ENCODE data around the gene ADAM23. TPM values are rescaled to one million over a fixed set of nuclear protein-coding genes. Genes with fewer than 3 reads are reported as not detected.

ADAM23 gene
- total RNA-seq, 1 experiment from 2014 or later = 24.6 TPM

DNA sequence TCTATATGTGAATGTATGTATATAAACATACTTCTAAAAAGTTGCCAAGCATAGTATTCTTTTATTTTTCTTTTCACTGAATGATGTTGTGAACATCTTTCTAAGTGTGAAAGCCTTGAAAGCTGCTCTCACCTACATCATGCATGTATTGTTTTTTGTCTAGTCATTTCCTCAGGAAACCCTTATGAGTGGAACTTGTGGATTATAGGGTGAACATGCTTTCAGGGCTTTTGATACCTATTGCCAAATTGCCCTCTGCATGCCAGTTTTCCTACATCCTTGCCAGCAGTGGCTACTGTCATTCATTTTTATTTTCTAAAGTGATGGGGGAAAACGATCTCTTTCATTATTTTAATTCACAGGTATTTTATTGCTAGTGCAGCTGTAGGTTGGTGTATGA, 78.3 kb downstream of the ADAM23 start:
- ChIA-PET POLR2A (no interaction called here), CTCF (interaction anchor here (1.3 to 1.5 kb wide), 3 partner anchors 10 to 77 kb away, joined by 3 to 5 read pairs (median 4); no protein-coding TSS in a partner anchor)
- no peak overlapping the region for H3K27ac Mint-ChIP-seq
- no peak overlapping the region for H3K4me3 Mint-ChIP-seq
- ATAC-seq (no peak), DNase-seq (ENCODE audit: low spot score) (no peak)
- H3K4me1 Mint-ChIP-seq = peaks cover 14% of the 10 kb centered on the region
- no peaks in the 10 kb centered on the region for H3K36me3 Mint-ChIP-seq
- TF ChIP-seq, protein P1, sequence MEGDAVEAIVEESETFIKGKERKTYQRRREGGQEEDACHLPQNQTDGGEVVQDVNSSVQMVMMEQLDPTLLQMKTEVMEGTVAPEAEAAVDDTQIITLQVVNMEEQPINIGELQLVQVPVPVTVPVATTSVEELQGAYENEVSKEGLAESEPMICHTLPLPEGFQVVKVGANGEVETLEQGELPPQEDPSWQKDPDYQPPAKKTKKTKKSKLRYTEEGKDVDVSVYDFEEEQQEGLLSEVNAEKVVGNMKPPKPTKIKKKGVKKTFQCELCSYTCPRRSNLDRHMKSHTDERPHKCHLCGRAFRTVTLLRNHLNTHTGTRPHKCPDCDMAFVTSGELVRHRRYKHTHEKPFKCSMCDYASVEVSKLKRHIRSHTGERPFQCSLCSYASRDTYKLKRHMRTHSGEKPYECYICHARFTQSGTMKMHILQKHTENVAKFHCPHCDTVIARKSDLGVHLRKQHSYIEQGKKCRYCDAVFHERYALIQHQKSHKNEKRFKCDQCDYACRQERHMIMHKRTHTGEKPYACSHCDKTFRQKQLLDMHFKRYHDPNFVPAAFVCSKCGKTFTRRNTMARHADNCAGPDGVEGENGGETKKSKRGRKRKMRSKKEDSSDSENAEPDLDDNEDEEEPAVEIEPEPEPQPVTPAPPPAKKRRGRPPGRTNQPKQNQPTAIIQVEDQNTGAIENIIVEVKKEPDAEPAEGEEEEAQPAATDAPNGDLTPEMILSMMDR (IDR thresholded peaks at IDR 0.05) = no peak
- TF ChIP-seq, protein P2, sequence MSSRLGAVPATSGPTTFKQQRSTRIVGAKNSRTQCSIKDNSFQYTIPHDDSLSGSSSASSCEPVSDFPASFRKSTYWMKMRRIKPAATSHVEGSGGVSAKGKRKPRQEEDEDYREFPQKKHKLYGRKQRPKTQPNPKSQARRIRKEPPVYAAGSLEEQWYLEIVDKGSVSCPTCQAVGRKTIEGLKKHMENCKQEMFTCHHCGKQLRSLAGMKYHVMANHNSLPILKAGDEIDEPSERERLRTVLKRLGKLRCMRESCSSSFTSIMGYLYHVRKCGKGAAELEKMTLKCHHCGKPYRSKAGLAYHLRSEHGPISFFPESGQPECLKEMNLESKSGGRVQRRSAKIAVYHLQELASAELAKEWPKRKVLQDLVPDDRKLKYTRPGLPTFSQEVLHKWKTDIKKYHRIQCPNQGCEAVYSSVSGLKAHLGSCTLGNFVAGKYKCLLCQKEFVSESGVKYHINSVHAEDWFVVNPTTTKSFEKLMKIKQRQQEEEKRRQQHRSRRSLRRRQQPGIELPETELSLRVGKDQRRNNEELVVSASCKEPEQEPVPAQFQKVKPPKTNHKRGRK (CRISPR knock-in tag; IDR thresholded peaks at IDR 0.05; ENCODE audit: borderline replicate concordance) = no peak
- TF ChIP-seq NFATC4 (CRISPR knock-in tag; IDR thresholded peaks at IDR 0.05) (no peak), NFE2L1 (CRISPR knock-in tag; IDR thresholded peaks at IDR 0.05) (no peak), ZNF121 (CRISPR knock-in tag; IDR thresholded peaks at IDR 0.05) (no peak), GABPB1 (CRISPR knock-in tag; IDR thresholded peaks at IDR 0.05) (no peak), TCF7 (CRISPR knock-in tag; IDR thresholded peaks at IDR 0.05; ENCODE audit: low read depth) (no peak), ATF1 (CRISPR knock-in tag; IDR thresholded peaks at IDR 0.05) (no peak), ZNF138 (CRISPR knock-in tag; conservative IDR thresholded peaks at IDR 0.05) (no peak), MYBL2 (CRISPR knock-in tag; IDR thresholded peaks at IDR 0.05) (no peak), FOXP1 (CRISPR knock-in tag; IDR thresholded peaks at IDR 0.05; ENCODE audit: borderline replicate concordance) (no peak), CREB1 (CRISPR knock-in tag; IDR thresholded peaks at IDR 0.05) (no peak)
- TF ChIP-seq, protein P3, sequence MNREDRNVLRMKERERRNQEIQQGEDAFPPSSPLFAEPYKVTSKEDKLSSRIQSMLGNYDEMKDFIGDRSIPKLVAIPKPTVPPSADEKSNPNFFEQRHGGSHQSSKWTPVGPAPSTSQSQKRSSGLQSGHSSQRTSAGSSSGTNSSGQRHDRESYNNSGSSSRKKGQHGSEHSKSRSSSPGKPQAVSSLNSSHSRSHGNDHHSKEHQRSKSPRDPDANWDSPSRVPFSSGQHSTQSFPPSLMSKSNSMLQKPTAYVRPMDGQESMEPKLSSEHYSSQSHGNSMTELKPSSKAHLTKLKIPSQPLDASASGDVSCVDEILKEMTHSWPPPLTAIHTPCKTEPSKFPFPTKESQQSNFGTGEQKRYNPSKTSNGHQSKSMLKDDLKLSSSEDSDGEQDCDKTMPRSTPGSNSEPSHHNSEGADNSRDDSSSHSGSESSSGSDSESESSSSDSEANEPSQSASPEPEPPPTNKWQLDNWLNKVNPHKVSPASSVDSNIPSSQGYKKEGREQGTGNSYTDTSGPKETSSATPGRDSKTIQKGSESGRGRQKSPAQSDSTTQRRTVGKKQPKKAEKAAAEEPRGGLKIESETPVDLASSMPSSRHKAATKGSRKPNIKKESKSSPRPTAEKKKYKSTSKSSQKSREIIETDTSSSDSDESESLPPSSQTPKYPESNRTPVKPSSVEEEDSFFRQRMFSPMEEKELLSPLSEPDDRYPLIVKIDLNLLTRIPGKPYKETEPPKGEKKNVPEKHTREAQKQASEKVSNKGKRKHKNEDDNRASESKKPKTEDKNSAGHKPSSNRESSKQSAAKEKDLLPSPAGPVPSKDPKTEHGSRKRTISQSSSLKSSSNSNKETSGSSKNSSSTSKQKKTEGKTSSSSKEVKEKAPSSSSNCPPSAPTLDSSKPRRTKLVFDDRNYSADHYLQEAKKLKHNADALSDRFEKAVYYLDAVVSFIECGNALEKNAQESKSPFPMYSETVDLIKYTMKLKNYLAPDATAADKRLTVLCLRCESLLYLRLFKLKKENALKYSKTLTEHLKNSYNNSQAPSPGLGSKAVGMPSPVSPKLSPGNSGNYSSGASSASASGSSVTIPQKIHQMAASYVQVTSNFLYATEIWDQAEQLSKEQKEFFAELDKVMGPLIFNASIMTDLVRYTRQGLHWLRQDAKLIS (CRISPR knock-in tag; IDR thresholded peaks at IDR 0.05; ENCODE audit: borderline replicate concordance) = no peak
- TF ChIP-seq, protein P4, sequence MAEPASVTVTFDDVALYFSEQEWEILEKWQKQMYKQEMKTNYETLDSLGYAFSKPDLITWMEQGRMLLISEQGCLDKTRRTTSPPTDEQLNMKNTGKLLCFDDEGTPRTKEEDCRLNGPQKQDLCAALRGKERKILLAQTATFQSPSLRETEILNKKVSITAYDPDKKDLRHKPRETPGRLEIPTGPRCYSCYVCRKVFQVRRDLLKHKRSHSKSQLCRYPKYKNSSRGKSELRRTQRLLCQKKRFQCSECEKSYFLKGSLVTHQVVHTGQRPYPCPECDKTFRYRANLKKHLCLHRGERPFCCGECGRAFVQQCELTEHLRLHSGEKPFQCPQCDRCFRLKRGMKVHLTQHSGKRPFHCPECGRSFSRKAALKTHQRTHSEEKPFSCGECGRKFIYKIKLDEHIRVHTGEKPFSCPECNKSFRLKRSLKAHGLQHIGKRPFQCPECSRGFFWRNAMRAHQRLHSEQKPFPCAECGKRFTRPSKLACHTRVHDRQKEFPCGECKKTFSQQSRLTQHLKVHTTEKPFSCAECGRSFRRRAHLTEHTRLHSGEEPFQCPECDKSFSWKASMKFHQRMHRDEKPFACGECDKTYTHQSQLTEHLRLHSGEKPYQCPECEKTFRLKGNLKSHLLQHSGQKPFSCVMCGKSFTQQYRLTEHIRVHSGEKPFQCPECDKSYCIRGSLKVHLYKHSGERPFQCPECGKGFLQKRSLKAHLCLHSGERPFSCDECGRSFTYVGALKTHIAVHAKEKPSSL (CRISPR knock-in tag; conservative IDR thresholded peaks at IDR 0.05) = no peak
- no peaks in the 10 kb centered on the region for H3K27me3 Mint-ChIP-seq (ENCODE audit: low read depth)
- no peaks in the 10 kb centered on the region for H3K9me3 Mint-ChIP-seq

DNA sequence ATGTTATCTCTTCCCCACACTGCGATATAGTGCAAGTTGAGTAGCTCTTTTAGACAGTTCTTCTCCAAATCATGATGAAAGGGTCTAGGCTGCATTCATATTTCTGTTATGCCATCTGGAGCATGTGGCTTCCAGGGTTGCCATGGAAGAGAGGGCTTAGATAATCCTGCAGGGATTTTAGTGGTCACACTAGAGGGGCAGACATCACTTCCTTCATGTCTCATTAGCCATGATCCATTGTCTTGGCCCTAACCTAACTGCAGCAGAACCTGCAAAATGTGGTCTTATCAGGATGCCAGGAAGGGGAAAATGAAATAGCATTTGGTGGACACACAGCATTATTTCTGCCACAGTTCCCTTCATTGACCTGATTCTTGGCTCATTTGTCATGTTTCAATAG, 83.1 kb downstream of the ADAM23 start:
- no peaks in the 10 kb centered on the region for H3K36me3 Mint-ChIP-seq
- ChIA-PET CTCF (no interaction called here), POLR2A (no interaction called here)
- no peak overlapping the region for H3K4me3 Mint-ChIP-seq
- no peak overlapping the region for H3K27ac Mint-ChIP-seq
- no peaks in the 10 kb centered on the region for H3K9me3 Mint-ChIP-seq
- H3K27me3 Mint-ChIP-seq (ENCODE audit: low read depth) = no peaks in the 10 kb centered on the region
- DNase-seq (ENCODE audit: low spot score) (no peak), ATAC-seq (no peak)
- peaks cover 14% of the 10 kb centered on the region for H3K4me1 Mint-ChIP-seq
- TF ChIP-seq ZNF263 (CRISPR knock-in tag; IDR thresholded peaks at IDR 0.05; ENCODE audit: low read depth) (no peak), SMAD4 (CRISPR knock-in tag; IDR thresholded peaks at IDR 0.05) (no peak), PRRX2 (CRISPR knock-in tag; IDR thresholded peaks at IDR 0.05) (no peak), ZNF317 (CRISPR knock-in tag; IDR thresholded peaks at IDR 0.05; ENCODE audit: borderline replicate concordance, low read depth) (no peak), CREB1 (CRISPR knock-in tag; IDR thresholded peaks at IDR 0.05) (no peak)
- TF ChIP-seq, protein P5, sequence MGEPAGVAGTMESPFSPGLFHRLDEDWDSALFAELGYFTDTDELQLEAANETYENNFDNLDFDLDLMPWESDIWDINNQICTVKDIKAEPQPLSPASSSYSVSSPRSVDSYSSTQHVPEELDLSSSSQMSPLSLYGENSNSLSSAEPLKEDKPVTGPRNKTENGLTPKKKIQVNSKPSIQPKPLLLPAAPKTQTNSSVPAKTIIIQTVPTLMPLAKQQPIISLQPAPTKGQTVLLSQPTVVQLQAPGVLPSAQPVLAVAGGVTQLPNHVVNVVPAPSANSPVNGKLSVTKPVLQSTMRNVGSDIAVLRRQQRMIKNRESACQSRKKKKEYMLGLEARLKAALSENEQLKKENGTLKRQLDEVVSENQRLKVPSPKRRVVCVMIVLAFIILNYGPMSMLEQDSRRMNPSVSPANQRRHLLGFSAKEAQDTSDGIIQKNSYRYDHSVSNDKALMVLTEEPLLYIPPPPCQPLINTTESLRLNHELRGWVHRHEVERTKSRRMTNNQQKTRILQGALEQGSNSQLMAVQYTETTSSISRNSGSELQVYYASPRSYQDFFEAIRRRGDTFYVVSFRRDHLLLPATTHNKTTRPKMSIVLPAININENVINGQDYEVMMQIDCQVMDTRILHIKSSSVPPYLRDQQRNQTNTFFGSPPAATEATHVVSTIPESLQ (CRISPR knock-in tag; IDR thresholded peaks at IDR 0.05) = no peak
- TF ChIP-seq, protein P6, sequence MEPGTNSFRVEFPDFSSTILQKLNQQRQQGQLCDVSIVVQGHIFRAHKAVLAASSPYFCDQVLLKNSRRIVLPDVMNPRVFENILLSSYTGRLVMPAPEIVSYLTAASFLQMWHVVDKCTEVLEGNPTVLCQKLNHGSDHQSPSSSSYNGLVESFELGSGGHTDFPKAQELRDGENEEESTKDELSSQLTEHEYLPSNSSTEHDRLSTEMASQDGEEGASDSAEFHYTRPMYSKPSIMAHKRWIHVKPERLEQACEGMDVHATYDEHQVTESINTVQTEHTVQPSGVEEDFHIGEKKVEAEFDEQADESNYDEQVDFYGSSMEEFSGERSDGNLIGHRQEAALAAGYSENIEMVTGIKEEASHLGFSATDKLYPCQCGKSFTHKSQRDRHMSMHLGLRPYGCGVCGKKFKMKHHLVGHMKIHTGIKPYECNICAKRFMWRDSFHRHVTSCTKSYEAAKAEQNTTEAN (CRISPR knock-in tag; IDR thresholded peaks at IDR 0.05) = no peak
- TF ChIP-seq, protein P1 (IDR thresholded peaks at IDR 0.05) = no peak

Data from WTC11 (cell line).